ENCODE measurements around the gene ADAR.

DNA sequence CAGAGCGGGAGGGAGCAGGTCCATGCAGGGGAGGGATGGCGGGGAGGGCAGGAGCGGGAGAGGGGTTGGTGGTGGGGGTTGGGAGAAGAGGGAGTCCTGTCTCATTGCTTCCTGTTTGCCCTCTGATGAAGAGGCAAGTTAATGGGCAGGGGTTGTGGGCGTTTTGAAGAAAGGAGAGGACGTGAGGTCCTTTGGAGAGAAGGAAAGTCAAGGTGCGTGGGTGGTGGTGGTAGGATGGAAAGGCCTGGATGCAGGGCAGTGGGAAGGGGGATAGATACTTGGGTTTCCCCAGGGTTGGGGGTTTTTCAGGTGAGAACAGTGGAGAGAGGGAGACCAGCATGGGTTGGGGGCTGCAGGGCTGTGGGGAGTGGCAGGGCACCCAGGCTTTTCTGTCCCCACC, 66.8 kb downstream of the ADAR start:
- TF ChIP-seq CTCF (IDR thresholded peaks at IDR 0.05) (no peak), POLR2A (IDR thresholded peaks at IDR 0.05) (no peak)

Data from lower leg skin (tissue), 3 donors.